KOPT-K1 (cell line): ENCODE results near the gene MFGE8.

Experiments
- H3K27ac ChIP-seq: fragments of 200-600 bp; sonication (generic); 2 replicates; pipeline ENCODE4 v1.5.1; 2016; ENCODE audit warnings: antibody characterized with exemption, mild to moderate bottlenecking, low read depth, low read length; ENCODE audit not compliant: poor library complexity, severe bottlenecking
- H3K36me3 ChIP-seq: fragments of 200-600 bp; sonication (generic); 2 replicates; pipeline ENCODE4 v1.5.1; 2017; ENCODE audit warnings: antibody characterized with exemption, mild to moderate bottlenecking, low read length, moderate library complexity; ENCODE audit not compliant: insufficient read depth
- H3K9me3 ChIP-seq: fragments of 200-600 bp; sonication (generic); 2 replicates; pipeline ENCODE4 v1.5.1; 2017; ENCODE audit warnings: antibody characterized with exemption, low read length, mild to moderate bottlenecking; ENCODE audit not compliant: insufficient read depth, poor library complexity, severe bottlenecking

The MFGE8 gene

DNA sequence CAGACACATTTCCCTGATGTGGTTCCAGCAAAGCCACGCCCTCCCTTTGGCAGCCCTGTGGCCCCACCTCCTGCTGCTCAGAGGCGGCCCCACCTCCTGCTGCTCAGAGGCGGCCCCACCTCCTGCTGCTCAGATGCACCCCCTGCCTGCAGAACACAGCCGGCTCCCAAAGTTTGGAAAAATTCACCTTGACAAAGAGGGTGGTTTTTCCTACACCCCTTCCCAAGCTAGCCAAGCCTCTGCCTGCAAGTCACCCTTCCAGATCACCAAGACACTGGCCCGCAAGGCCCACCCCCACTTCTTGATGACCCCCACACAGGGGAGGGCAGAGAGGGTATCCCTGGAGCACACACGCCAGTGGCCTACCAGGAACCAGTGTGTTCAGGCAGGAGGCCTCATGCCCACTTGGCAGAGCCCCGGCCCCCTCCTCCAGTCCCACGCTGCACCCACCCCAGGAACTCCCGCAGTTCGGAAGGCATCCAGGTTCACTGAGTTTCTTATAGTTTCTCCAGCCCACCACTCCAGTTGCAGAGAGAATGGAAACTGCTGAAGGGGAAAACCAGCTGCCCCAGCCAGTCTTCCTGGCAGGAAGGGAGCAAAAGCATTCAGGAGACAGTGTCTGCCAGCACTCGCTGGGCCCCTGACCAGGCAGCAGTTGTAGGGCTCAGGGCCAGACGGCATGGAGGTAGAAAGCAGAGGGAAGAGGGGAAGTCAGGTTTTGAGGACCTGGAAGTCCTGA lies 15.6 kb downstream of the MFGE8 start:
- Histone ChIP-seq H3K36me3 (peaks cover 31% of the 10 kb centered on the region; the same call in 1 of the 2 replicates), H3K9me3 (no peaks in the 10 kb centered on the region), H3K27ac (no peak overlapping the region)

DNA sequence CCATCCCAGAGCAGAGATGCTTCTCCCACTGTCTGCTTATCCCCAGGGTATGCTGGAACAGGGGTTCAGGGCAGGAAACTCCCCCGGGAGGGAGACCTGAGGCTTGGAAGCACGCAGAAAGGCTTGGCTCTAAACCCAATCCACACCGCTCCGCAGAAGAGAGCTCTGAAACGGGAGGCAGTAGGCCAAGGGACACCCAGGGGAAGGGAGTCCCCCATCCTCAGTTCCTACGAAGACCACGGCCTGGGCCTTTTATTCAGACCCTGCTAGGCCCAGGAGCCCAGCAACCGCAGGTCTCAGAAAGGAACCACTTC lies 16.1 kb downstream of the MFGE8 start:
- Histone ChIP-seq H3K27ac (no peak overlapping the region), H3K36me3 (peaks cover 26% of the 10 kb centered on the region; the same call in 1 of the 2 replicates), H3K9me3 (no peaks in the 10 kb centered on the region)

DNA sequence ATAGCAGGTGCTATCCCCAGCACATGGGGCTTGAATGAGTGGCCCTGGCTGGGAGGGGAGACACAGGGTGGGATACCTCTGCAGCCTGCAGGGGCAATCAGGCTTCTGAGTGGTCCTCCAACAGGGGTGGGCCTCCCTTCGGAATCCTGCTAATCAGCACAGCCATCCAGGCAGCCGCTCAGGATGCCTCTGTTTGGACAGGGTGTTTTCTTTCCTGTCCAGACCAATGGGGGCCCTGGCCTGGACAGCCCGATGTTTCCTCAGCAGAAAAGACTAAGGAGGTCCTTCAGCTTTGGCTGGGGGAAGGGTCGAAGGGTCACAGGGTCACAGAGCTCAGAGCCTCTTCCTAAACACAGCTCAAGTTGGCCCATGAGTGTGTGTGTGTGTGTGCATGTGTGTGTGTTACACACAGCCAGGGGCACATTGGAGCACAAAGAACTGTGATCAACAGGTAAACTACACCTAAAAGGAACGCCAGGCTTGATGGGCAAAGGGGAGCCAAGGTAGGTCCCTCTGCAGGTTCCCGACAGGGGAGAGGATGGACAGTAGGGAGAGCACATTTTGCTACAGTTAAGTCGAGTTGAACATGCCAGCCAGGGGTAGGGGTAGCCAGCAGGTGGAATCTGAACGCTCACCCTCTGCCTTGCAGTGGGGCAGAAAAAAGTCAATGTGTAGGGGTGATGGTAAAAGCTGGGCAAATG lies 16.7 kb downstream of the MFGE8 start:
- no peak overlapping the region for H3K27ac ChIP-seq
- H3K9me3 ChIP-seq, result no peaks in the 10 kb centered on the region
- peaks cover 20% of the 10 kb centered on the region; the same call in 1 of the 2 replicates for H3K36me3 ChIP-seq

DNA sequence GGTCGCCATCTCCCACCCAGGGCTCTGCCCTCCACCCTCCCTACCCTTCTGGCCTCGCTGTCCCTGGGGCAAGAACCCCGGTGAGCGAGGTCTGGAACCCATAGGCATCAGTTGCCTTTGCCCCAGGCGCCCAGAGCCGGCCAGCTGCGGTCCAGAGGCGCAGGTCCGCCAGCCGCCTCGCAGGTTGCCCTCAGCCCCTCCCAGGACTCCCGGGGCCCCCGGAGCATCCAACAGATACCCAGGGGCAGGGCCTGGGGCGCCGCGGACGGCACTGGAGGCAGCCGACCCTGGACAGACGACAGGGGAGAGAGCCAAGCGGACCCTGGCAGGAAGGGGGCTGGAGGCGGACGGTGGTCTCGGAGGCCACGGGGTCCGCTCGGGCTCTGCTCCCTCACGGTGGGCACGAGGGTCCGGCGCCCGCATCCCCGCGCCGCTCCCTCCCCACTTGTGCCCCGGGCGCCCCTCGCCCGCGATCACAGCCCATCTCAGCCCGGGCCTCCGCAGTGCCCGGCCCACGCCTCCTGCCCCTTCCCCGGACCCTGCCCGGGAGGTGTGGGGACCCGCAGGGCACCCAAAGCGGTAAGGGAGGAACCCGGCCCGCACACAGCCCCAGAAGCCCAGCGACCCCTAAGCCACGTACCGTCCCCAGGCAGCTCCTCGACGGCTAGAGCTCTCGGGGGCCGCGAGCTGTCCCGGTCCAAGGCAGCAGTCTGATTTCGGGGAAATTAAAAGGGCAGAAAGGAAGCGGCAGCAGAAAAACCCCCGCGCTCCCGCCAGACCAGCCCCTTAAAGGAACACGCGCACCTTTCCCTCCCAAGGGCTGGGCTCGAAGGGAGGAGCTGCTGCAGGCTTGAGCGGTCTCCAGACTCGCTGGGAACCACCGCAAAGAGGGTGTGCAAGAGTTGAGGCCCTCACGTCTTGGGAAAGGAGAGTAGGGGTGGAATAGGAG lies 18.1 kb downstream of the MFGE8 start, which contains the start of gene HAPLN3:
HAPLN3 (minus strand) TSS at position 726 of the 949 bp plus-strand sequence. CDS start 8,246 bp downstream, outside the sequence.
- Histone ChIP-seq H3K9me3 (no peaks in the 10 kb centered on the region), H3K27ac (no peak within 1 kb of the TSS), H3K36me3 (peaks cover 6% of the 10 kb centered on the region; the same call in 1 of the 2 replicates)

DNA sequence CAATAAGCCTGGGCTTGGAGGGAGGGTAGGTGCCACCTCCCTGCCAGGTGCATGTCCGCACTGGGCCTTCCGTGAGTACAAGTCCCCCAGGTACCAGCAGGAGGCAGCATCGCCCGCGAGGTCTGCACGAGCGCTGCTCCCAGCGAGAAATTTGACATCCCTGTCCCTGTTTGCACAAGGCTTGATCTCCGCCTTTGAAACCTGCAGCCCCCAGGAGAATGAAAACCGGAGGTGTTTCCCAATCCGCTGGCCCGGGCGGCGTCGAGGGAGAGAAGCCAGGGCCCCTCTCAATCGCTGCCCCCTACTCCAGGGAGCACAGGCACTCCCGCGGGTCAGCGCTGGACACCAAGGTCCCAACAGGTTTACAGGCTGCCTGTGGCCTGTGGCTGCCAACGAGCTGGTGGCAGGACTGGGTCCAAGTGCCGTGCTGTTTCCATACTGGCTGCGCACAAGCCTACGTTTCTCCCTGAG lies 18.8 kb downstream of the MFGE8 start:
- Histone ChIP-seq H3K36me3 (peaks cover 3% of the 10 kb centered on the region; the same call in 1 of the 2 replicates), H3K9me3 (no peaks in the 10 kb centered on the region), H3K27ac (no peak overlapping the region)

DNA sequence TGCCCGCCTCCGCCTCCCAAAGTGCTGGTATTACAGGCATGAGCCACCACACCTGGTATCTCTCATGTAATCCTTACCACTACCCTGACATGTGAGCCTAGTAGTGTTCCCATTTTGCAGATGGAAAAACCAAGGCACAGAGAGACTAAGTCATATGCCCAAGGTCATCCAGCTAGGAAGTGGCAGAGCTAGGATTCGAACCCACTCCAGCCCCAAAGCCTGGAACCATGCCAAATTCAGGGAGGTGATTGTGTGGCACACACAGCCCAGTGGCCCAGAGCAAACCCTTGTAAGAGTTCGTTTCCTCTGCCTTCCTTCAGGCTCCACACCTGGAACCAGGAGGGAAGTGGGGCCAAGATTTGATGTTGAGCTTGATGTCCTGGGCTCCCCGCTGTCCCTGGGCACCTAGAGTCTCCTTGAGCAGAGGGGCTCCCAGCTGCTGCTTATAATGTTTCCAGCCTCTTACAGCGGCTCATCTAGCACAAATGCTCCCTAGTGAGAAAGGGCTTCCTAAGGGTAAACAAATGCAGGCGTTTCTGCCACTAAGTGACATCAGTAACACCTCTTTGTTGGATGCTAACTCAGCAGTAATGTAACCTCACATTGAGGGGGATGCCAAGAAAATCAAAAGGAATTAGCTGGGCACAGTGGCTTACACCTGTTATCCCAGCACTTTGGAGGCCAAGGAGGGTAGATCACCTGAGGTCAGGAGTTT lies 21.5 kb downstream of the MFGE8 start:
- H3K9me3 ChIP-seq, result no peaks in the 10 kb centered on the region
- no peaks in the 10 kb centered on the region for H3K36me3 ChIP-seq
- H3K27ac ChIP-seq, result no peak overlapping the region

DNA sequence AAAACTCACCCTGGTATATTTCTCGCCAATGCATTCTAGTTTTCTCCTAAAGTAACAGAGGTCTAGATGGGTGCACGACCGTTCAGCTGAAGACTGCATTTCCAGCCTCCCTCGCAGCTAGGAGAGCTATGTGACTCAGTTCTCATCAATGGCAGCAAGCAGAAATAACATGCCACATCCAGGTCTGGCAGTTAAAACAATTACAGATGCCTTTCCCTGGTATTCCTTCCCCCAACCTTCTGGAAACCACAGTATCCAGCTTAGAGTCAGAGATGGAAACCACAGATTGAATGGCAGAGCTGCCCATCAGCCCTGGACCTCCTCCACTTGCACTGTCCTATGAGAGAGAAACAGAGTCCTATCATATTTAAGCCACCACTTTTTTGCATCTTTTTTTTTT lies 22.7 kb downstream of the MFGE8 start:
- no peaks in the 10 kb centered on the region for H3K36me3 ChIP-seq
- H3K27ac ChIP-seq, result no peak overlapping the region

DNA sequence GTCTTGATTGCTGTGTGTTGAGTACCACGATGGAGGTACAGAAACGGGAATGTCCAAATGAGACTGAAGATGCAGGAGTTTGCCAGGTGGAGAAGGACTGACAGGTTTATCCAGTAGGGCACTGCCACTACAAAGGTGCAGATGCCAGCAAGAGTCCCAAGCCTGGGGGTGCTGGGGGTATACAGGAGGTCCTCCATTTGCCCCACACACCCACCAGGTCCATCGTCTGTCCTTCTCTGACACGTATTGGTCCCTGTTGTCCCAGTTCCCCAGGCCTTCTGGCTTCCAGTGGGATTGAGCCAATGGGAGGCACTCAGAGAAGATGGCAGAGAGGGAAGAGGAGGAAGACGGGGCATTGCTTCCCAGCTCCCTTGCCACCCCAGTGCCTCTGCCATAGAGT lies 24.5 kb downstream of the MFGE8 start:
- no peak overlapping the region for H3K27ac ChIP-seq
- no peaks in the 10 kb centered on the region for H3K9me3 ChIP-seq
- H3K36me3 ChIP-seq, result no peaks in the 10 kb centered on the region

More for the DNA sequence above, 22.7 kb downstream of the MFGE8 start:
- H3K9me3 ChIP-seq, result no peaks in the 10 kb centered on the region

DNA sequence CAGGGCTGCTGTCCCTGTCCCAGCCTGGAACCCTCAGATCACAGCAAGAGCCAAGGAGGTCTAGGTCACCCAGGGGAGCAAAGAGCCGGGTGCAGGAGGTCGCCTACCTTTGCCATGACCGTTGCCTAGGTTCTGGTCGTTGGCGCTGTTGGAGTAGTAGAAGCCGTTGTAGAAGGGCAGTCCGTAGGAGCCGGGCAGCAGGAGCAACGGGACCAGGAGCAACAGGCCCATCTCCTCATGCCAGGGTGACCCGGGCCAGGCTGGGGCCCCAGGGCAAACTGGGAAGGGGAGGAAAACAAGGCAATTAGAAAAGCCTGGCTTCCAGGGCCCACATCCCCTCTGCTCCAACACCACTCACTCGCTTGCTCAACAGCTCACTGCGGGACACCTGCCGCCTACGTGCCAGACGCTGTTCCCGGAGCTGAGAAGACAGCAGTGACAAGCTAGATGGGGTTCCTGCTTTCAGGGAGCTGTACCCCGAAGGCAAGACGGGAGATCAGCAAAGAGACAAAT lies 26.1 kb downstream of the MFGE8 start:
- no peaks in the 10 kb centered on the region for H3K36me3 ChIP-seq
- H3K9me3 ChIP-seq, result no peaks in the 10 kb centered on the region
- H3K27ac ChIP-seq, result no peak overlapping the region

DNA sequence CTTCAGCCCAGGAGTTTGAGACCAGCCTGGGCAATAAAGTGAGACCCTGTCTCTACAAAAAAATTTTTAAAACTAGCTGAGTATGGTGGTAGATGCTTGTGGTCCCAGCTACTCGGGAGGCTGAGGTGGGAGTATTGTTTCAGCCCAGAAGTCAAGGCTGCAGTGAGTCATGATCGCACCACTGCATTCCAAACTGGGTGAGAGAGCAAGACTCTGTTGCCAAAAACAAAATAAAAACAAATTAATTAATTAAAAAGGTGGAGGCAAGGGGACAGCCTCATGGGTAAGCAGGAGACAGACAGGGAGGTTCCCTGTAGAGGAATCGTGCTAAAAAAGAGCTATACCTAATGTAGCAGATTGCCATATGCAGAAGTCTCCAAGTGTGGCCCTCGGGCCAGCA lies 30.4 kb downstream of the MFGE8 start:
- Histone ChIP-seq H3K36me3 (no peaks in the 10 kb centered on the region), H3K9me3 (no peaks in the 10 kb centered on the region), H3K27ac (no peak overlapping the region)

DNA sequence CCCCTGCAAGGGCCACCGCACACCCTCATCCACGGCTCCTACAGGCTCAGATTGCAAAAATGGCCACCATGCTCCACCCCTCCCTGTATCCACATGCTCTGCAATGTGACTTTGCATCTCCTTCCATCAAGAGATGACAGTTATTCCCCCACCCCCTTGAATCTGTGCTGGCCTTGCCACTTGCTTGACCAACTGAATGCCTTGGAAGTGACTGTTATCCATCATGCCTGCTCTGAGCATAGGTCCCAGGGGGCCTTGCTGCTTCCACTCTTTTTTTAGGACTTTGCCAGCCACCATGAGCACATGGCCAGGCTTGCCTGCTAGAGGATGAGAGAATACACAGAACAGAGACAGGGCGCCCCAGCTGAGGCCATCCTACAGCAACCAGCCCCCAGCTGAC lies 31.4 kb downstream of the MFGE8 start:
- no peak overlapping the region for H3K27ac ChIP-seq

DNA sequence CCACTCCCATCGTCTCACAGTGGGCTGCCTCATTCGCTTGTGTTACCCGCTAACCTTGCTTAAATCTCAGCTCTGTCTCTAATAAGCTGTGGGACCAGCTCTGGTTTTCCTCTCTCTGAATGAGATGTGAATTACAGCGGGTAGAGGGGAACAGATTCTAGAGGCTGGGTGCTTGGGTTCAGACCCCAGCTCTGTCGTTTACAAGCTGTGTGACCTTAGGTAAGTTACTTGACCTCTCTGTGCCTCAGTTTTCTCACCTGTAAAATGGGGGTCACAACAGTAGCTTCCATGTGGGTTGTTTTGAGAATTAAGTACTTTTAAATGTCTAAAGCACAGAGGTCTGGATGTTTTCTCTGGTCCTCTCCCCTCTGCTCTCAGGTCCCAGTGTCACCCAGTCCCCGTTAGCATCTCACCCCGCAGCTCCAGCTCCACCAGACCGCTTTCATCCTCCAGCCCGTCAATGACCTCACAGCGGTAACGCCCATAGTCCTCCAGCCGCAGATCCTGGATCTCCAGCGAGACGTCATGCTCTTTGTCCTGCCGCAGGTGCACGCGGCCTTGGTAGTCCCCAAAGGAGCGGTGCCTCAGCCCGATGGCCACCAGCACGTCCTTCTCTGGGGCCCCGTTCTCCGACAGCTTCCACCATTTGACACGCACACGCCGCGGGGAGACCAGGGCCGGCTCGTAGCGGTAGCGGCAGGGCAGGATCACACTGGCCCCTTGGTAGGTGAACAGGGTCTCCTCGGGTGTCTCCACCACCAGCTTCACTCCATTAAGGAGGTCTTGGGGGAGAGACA lies 32.0 kb downstream of the MFGE8 start:
- H3K36me3 ChIP-seq, result no peaks in the 10 kb centered on the region
- H3K9me3 ChIP-seq, result no peaks in the 10 kb centered on the region
- H3K27ac ChIP-seq, result no peak overlapping the region

More for the DNA sequence above, 31.4 kb downstream of the MFGE8 start:
- Histone ChIP-seq H3K9me3 (no peaks in the 10 kb centered on the region), H3K36me3 (no peaks in the 10 kb centered on the region)

DNA sequence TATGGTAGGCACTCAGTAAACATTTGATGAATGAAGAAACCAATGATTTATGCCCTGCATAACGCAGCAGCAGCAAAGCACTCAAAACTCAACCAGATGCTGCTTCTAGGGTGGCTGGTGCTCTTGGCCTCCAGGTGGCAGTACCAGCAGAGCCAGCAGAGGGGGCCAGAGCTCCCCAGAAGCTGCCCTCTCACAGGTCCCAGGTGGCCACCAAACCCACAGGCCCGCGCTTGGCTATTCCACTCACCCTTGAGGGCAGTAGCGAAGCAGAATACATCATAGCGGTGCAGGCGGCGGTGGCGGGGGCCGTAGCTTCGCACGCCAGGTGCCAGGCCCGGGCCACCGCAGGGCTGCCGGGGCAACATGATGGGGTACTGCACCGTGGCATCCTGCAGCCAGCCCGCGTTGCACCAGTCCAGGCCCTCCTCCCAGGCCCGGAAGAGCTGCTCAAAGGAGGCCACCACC lies 34.4 kb downstream of the MFGE8 start:
- Histone ChIP-seq H3K36me3 (no peaks in the 10 kb centered on the region), H3K27ac (no peak overlapping the region), H3K9me3 (no peaks in the 10 kb centered on the region)
